ENCODE measurements around the gene RFX2.

- TF ChIP-seq CTCF (IDR thresholded peaks at IDR 0.05), result no peak
- TF ChIP-seq EP300 (IDR thresholded peaks at IDR 0.05), result no peak
- no peak for TF ChIP-seq POLR2A (IDR thresholded peaks at IDR 0.05)
These were observed 145.3 kb downstream of the RFX2 start for GRCh38 chr19:5964816-5965565.

Measured in ovary (tissue), 3 donors.